OCI-LY3 (cell line): Measurements from ENCODE around the gene AMFR.

Source experiments
- H2AFZ ChIP-seq: fragments of 200-600, 300-600 bp; shearing (Covaris generic); 2 replicates; pipeline ENCODE4 v1.6.0; 2014; ENCODE audit warnings: antibody characterized with exemption, low read depth, low read length
- H3K27ac ChIP-seq: fragments of 200-600, 300-600 bp; sonication (generic); 2 replicates; pipeline ENCODE4 v1.5.1; 2014; ENCODE audit warnings: mild to moderate bottlenecking, low read length, moderate library complexity, mixed read lengths
- H3K27me3 ChIP-seq: fragments of 200-600, 300-600 bp; sonication (generic); 2 replicates; pipeline ENCODE4 v1.6.1; 2014; ENCODE audit warnings: low read depth, low read length, mixed read lengths
- H3K36me3 ChIP-seq: fragments of 200-600, 300-600 bp; sonication (generic); replicated peaks from 2 replicates; pipeline ENCODE3; 2014; ENCODE audit warnings: low read depth, low read length, mixed read lengths
- H3K4me1 ChIP-seq: fragments of 300-600, 200-600 bp; sonication (generic); 2 replicates; pipeline ENCODE4 v1.6.1; 2014; ENCODE audit warnings: low read length, mixed read lengths
- H3K4me2 ChIP-seq: fragments of 200-600, 300-600 bp; sonication (generic); 2 replicates; pipeline ENCODE4 v1.6.1; 2014; ENCODE audit warnings: low read length, mixed read lengths
- H3K4me3 ChIP-seq: fragments of 300-600, 200-600 bp; sonication (generic); 2 replicates; pipeline ENCODE4 v1.5.1; 2014; ENCODE audit warnings: antibody characterized with exemption, mild to moderate bottlenecking, low read length, moderate library complexity
- H3K79me2 ChIP-seq: fragments of 300-600, 200-600 bp; shearing (Covaris generic); 2 replicates; pipeline ENCODE4 v1.6.1; 2014; ENCODE audit warnings: mild to moderate bottlenecking, low read length, mixed read lengths
- H3K9ac ChIP-seq: fragments of 300-600, 200-600 bp; shearing (Covaris generic); 2 replicates; pipeline ENCODE4 v1.6.0; 2014; ENCODE audit warnings: mild to moderate bottlenecking, low read length, moderate library complexity
- H3K9me3 ChIP-seq: fragments of 200-600, 300-600 bp; shearing (Covaris generic); 2 replicates; pipeline ENCODE4 v1.6.1; 2014; ENCODE audit warnings: low read length, mixed read lengths; ENCODE audit not compliant: insufficient read depth
- H4K20me1 ChIP-seq: fragments of 200-600, 300-600 bp; sonication (generic); 2 replicates; pipeline ENCODE4 v1.6.1; 2016; ENCODE audit warnings: low read length, mixed read lengths; ENCODE audit not compliant: insufficient read depth
- EZH2phosphoT487 ChIP-seq: fragments of 200-600 bp; shearing (Covaris generic); IDR thresholded peaks from 2 replicates; pipeline ENCODE4 v1.6.1; 2018; ENCODE audit warnings: antibody characterized with exemption, mixed run types, low read depth
- TF ChIP-seq, protein P1 (sequence below): fragments of 200-600, 300-600 bp; sonication (generic); IDR thresholded peaks from 2 replicates; pipeline ENCODE4 v1.5.1; 2014; ENCODE audit warnings: antibody characterized with exemption, low read length, low read depth

AMFR gene

DNA sequence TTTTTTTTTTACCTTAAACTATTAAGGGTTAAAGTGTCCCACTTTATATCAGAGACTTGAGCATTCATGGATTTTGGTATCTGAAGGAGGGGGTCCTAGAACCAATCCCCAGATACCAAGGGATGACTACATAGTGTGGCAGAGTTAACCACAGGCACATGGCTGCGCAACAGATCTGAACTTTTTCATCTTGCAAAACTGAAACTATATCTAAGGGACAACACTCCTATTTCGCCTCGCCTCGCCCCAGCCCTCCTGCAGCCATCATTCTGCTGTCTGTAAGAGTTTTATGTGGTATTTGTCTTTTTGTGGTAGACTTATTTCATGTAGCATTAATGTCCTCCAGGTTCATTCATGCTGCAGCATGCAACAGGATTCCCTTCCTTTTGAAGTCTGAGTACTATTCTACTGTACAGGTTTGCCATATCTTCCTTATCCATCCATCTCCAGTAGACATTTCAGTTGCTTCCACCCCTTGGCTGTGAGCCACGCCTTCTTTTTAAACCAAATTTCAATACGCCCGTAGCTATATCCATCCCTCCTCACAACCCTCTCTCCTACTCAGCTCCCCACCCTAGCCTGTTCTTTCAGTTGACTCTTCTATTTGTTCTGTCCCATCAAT is 53.2 kb downstream of the AMFR start:
- Histone ChIP-seq H3K4me1 (no peaks in the 10 kb centered on the region), H3K79me2 (peaks cover 49% of the 10 kb centered on the region), H3K27me3 (no peaks in the 10 kb centered on the region), H3K4me3 (no peak overlapping the region), H3K36me3 (peaks cover 42% of the 10 kb centered on the region), H4K20me1 (peaks cover 36% of the 10 kb centered on the region), H2AFZ (no peak overlapping the region), H3K9ac (no peak overlapping the region), H3K4me2 (no peak overlapping the region), H3K27ac (no peak overlapping the region), H3K9me3 (no peaks in the 10 kb centered on the region)
- TF ChIP-seq EZH2phosphoT487 = no peak
- TF ChIP-seq, protein P1, sequence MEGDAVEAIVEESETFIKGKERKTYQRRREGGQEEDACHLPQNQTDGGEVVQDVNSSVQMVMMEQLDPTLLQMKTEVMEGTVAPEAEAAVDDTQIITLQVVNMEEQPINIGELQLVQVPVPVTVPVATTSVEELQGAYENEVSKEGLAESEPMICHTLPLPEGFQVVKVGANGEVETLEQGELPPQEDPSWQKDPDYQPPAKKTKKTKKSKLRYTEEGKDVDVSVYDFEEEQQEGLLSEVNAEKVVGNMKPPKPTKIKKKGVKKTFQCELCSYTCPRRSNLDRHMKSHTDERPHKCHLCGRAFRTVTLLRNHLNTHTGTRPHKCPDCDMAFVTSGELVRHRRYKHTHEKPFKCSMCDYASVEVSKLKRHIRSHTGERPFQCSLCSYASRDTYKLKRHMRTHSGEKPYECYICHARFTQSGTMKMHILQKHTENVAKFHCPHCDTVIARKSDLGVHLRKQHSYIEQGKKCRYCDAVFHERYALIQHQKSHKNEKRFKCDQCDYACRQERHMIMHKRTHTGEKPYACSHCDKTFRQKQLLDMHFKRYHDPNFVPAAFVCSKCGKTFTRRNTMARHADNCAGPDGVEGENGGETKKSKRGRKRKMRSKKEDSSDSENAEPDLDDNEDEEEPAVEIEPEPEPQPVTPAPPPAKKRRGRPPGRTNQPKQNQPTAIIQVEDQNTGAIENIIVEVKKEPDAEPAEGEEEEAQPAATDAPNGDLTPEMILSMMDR = no peak

DNA sequence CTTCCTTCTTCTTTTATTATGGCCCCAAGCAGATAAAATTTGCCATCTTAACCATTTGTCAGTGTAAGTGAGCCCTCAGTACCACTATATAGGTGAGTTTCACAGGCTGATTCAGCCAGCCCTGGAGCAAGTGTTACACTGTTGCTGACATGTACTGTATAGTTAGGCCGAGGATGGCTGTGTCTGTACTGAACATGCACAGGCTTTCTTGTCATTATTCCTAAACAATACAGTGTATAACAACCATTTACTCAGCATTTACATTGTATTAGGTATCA is 53.7 kb downstream of the AMFR start:
- H3K27me3 ChIP-seq = no peaks in the 10 kb centered on the region
- peaks cover 47% of the 10 kb centered on the region for H3K36me3 ChIP-seq
- peaks cover 36% of the 10 kb centered on the region for H4K20me1 ChIP-seq
- H2AFZ ChIP-seq = no peak overlapping the region
- H3K9me3 ChIP-seq = no peaks in the 10 kb centered on the region
- peaks cover 44% of the 10 kb centered on the region for H3K79me2 ChIP-seq
- H3K4me3 ChIP-seq = no peak overlapping the region
- H3K4me2 ChIP-seq = no peak overlapping the region
- H3K4me1 ChIP-seq = no peaks in the 10 kb centered on the region
- TF ChIP-seq, protein P1 = no peak
- no peak for TF ChIP-seq EZH2phosphoT487
- H3K27ac ChIP-seq = no peak overlapping the region
- no peak overlapping the region for H3K9ac ChIP-seq

DNA sequence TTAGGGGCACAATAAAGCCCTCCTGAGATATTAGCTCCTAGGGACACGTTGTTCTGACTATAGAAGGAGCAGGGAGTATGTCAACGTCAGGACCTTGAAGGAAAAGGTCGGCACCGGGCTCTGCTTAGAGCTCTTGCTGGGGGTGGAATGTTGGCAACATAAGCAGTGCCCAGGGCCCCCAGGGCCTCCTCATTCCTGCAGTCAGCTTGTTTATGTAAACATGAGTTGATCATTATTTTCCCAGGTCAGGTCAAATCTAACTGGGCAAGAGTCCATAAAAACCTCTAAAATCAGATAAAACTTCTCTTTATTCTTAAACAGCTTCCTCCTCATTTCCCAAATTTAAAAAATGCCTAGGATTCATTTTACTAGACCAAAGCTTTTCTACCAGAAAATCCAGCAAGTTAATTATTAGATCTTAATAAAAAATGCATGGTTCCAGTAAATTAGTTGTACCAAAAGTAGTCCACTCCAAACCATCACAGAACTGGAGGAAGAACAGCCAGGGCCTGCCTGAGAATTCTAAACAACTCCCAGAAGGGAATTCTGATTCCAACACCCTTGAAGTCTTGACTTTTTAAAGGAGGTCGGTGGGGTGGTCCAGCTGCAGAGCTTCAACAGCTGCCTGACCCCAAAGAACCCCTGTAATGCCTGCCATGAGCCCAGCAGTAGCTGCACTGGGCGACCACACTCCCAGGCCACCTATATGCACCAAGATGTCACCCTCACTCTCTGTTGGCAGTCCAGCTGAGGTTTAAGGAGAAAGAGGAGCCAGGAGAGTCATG is 54.3 kb downstream of the AMFR start:
- H3K4me2 ChIP-seq = no peak overlapping the region
- peaks cover 36% of the 10 kb centered on the region for H4K20me1 ChIP-seq
- TF ChIP-seq EZH2phosphoT487 = no peak
- TF ChIP-seq, protein P1 = no peak
- no peak overlapping the region for H3K9ac ChIP-seq
- no peaks in the 10 kb centered on the region for H3K27me3 ChIP-seq
- no peak overlapping the region for H2AFZ ChIP-seq
- H3K9me3 ChIP-seq = no peaks in the 10 kb centered on the region
- peaks cover 48% of the 10 kb centered on the region for H3K36me3 ChIP-seq
- H3K27ac ChIP-seq = no peak overlapping the region
- no peak overlapping the region for H3K4me3 ChIP-seq
- H3K79me2 ChIP-seq = peaks cover 38% of the 10 kb centered on the region
- H3K4me1 ChIP-seq = no peaks in the 10 kb centered on the region

DNA sequence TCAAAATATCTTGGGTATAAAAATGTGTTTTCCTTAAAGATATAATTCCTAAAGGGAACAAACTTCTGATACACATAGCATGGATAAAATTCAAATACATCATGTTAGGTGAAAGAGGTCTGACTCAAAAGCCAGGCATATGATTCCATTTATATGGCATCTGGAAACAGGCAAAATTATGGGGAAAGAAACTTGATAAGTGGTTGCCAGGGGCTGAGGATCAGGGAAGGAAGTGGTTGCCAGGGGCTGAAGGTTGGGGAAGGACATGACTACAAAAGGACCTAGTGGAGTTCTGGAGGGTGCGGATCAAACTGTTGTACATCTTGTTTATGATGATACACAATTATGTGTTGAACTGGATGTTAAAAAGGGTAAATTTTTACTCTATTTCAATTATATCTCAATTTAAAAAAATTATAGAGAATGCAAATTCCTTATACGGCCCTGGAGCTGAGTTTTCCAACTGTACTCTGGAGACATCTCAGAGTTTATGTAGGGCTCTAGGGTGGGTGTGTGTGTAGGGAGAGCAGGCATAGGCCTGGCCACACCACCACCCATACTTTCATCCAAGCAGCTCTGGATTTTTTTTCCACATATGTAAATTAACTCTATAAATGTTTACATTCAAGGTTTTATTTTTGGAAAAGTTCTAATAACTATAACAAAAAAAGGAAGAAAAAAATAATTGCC is 55.0 kb downstream of the AMFR start:
- Histone ChIP-seq H3K79me2 (peaks cover 33% of the 10 kb centered on the region), H3K4me3 (no peak overlapping the region), H3K9me3 (no peaks in the 10 kb centered on the region), H3K27me3 (no peaks in the 10 kb centered on the region), H3K36me3 (peaks cover 49% of the 10 kb centered on the region), H4K20me1 (peaks cover 32% of the 10 kb centered on the region), H3K4me2 (no peak overlapping the region), H3K27ac (no peak overlapping the region), H2AFZ (no peak overlapping the region), H3K4me1 (no peaks in the 10 kb centered on the region), H3K9ac (no peak overlapping the region)
- TF ChIP-seq, protein P1 = no peak
- no peak for TF ChIP-seq EZH2phosphoT487
